HG03565 (cell line): ENCODE measurements around the gene PTPRN2.
"Not testable (repeated sequence)": the region's sequence is repeated elsewhere in the genome, so short reads cannot be mapped to it uniquely, and the experiment has no call there.

Source experiments
- ATAC-seq: cut with Tn5 transposase; IDR thresholded peaks from one replicate; pipeline ENCODE4 v1.9.1; 2021; ENCODE audit warnings: mild to moderate bottlenecking, moderate library complexity; ENCODE audit not compliant: unreplicated experiment

Gene PTPRN2

GRCh38 chr7:157955348-157955999 lies 632.1 kb downstream of the PTPRN2 start:
- ATAC-seq, result no peak

GRCh38 chr7:157954901-157955300 lies 632.7 kb downstream of the PTPRN2 start:
- no peak for ATAC-seq

DNA sequence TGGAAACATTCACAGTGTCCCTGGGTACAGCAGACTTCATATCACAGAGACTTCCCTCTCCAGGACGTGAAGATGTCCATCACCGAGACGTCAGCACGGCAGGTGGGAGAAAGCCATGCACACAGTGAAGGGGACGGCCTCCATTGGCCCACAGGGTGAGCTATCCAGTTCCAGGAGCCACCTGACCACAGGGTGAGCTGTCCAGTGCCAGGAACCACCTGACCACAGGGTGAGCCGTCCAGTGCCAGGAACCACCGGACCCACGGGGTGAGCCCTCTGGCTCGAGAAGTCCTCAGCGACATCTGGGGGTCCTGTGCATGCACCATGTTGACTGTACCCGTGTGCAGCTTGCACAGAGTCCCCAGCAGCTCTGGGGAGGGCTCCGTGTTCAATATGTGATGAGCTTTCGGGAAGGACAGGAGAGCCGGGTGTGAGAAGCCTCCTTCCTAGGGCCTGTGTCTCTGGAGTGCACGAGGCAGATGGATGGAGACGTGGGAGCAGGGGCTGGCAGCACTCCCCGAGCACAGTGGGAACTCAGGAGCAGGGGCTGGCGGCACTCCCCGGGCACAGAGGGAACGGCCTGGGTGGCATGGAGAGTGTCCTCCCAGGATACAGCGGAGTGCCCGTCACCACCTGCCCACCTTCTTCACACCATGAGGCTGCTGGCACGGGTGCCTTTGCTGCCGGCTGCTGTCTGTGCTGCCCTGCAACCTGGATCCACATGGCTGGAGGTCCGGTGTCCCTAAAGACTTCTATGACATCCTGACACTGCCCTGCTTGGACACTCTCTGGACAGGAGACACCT lies 634.6 kb downstream of the PTPRN2 start:
- no peak for ATAC-seq

DNA sequence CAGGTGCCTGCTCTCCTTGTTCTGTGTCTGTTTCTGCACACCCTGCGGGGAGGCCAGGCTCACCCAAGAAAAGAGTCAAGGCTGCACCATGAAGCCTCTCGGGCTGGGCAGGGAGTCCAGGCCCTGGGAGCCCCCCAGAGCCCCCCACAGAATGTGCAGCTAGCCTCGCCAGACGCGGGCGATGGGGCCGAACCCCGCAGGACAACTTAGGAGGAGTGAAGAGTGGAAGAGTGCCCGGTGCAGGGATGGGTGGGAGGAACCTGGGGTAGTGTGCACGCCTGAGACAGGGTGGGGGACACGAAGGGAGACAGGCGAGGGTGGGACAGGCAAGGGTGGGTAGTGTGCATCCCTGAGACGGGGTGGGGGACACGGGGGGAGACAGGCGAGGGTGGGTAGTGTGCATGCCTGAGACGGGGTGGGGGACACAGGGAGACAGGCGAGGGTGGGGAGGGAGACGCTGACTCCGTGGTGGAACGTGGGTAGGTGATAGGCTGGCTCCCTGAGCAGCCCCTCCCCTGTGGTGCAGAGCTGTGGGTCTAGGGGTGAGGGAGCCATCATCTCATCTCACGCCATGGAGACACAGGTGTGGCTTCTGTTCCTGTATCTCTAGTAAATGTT lies 635.5 kb downstream of the PTPRN2 start:
- ATAC-seq, result no peak

- no peak for ATAC-seq
Observed at GRCh38 chr7:157951300-157952049, 636.1 kb downstream of the PTPRN2 start.

GRCh38 chr7:157949711-157950110 lies 637.9 kb downstream of the PTPRN2 start:
- ATAC-seq, result no peak

- ATAC-seq, result no peak
Observed at GRCh38 chr7:157947504-157947903, 640.1 kb downstream of the PTPRN2 start.

- ATAC-seq, result no peak
Observed at GRCh38 chr7:157946398-157947060, 641.1 kb downstream of the PTPRN2 start.

- ATAC-seq, result no peak
Observed at GRCh38 chr7:157945401-157945800, 642.2 kb downstream of the PTPRN2 start.

DNA sequence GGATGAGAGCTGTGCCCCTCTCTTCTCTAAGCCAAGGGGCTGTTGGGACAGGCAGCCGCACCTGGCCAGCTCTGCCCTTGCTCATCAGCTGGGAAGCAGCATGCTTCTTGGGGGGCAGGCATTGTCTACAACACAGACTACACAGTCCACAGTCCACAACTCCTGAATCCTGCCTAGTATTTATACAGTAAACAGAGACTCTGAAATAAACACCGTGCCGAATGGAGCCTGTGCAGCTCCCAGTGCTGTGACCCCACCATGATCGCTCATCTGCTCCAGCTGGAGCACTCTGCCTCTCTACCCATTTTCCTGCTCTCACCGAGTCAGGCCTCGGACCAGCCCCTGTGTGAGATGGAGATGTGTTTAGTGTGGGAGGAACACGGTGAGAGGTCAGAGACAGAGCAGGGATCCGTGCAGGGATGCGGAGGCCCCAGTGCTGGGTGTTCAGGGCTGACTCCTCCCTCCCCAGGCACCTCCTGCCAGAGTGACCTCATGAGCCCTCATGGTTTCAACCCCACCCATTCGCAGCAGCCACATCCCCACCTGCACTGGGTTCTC lies 642.8 kb downstream of the PTPRN2 start:
- ATAC-seq, result no peak

DNA sequence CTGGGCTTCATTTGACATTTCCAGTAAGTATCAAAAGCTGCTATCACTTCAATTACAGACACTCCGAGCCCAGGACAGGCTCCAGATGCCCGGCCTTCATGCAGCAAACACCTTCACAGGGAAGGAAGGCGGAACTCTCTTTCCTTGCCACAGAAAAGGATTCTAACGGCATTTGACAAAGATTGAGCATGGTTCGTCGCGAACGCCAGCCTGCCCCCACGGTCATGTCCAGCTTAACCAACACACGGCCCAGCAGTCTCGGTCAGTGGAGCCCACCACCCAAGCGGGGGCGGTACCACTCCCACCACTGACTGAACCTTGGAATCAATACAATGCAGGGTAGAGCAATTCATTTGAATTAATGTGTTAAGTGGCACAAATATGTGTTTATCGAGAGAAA lies 643.6 kb downstream of the PTPRN2 start:
- no peak for ATAC-seq

- ATAC-seq, result no peak
Observed at GRCh38 chr7:157943561-157943960, 644.1 kb downstream of the PTPRN2 start.

DNA sequence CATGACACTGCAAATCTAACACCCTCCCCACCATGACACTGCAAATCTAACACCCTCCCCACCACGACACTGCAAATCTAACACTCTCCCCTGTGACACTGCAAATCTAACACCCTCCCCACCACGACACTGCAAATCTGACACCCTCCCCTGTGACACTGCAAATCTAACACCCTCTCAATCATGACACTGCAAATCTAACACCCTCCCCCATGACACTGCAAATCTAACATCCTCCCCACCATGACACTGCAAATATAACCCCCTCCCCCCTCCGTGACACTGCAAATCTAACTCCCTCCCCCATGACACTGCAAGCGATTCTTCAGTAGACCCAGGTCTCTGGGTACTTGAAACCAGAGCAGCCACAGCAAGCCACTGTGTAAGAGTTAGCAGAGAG lies 646.4 kb downstream of the PTPRN2 start:
- ATAC-seq, result no peak

DNA sequence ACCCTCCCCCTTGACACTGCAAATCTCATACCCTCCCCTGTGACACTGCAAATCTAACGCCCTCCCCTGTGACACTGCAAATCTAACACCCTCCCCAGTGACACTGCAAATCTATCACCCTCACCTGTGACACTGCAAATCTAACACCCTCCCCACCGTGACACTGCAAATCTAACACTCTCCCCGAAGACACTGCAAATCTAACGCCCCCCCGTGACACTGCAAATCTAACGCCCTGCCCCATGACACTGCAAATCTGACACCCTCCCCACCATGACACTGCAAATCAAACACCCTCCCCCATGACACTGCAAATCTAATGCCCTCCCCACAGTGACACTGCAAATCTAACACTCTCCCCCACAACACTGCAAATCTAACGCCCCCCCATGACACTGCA lies 647.1 kb downstream of the PTPRN2 start:
- no peak for ATAC-seq

- no peak for ATAC-seq
Observed at GRCh38 chr7:157938211-157938610, 649.4 kb downstream of the PTPRN2 start.

DNA sequence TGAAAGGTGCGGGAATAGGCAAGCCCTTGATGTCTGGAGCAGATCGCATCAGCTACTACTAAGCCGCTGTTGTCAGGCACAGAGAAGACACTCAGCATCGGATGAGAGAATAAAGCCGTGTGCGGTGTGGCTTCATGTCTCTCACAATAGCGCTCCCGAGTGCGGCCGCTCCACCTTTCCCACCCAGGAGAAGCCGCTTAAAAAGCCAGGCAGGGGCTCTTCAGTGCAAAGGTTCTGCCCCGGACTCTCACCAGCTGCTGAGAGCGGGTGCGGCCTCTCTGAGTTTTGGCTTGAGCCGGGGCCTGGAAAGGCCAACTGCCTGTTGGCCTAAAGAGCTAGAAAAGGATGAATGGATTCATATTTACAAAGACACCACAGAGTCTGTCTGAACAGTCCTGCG lies 650.2 kb downstream of the PTPRN2 start:
- ATAC-seq, result no peak

DNA sequence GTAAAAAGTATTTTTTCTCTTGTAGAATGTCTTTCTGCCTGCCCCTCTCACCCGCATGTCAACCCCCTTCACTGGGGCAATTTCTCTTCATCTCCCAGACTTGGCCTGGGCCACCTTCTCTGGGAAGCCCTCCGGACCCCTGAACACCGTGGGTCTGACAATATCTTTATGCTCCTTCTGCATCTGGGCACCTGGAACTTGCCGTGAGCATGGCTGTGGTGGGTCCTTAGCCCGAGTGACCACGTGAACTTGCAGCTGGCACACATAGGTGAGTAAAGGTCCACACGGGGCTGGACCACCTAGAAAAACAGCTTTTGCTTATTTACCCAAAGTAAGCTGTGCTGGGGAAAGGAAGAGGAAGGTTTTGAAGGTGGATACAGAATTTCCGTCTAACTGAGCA lies 650.6 kb downstream of the PTPRN2 start:
- no peak for ATAC-seq

DNA sequence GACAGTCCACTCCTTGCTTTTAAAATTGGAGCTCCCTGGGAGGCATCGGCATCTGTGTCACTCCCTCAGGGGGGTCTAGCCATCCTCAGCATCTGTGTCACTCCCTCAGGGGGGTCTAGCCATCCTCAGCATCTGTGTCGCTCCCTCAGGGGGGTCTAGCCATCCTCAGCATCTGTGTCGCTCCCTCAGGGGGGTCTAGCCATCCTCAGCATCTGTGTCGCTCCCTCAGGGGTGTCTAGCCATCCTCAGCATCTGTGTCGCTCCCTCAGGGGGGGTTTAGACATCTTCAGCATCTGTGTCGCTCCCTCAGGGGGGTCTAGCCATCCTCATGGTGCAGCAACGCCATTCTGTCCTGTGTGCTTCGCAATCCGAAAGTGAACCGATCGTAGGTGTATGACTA lies 651.9 kb downstream of the PTPRN2 start:
- not testable (repeated sequence) for ATAC-seq

DNA sequence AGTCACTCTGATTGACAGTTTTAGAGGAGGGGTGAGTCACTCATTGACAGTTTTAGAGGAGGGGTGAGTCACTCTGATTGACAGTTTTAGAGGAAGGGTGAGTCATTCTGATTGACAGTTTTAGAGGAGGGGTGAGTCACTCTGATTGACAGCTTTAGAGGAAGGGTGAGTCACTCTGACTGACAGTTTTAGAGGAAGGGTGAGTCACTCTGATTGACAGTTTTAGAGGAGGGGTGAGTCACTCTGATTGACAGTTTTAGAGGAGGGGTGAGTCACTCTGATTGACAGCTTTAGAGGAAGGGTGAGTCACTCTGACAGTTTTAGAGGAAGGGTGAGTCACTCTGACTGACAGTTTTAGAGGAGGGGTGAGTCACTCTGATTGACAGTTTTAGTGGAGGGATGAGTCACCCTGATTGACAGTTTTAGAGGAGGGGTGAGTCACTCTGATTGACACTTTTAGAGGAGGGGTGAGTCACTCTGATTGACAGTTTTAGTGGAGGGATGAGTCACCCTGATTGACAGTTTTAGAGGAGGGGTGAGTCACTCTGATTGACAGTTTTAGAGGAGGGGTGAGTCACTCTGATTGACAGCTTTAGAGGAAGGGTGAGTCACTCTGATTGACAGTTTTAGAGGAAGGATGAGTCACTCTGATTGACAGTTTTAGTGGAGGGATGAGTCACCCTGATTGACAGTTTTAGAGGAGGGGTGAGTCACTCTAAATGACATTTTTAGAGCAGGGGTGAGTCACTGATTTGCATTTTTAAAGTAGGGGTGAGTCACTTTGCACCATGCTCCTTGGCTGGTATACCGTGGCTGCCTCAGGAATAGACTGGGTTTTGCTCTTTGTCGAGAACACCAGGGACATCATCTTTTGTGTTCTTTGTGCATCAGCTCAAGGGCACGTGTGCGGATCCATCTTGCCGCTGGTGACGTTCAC lies 654.1 kb downstream of the PTPRN2 start:
- not testable (repeated sequence) for ATAC-seq
